Measurements from ENCODE around the gene IER5.

The IER5 gene

GRCh38 chr1:181135815-181136737 is 47.6 kb downstream of the IER5 start:
- no peak for FAIRE-seq

GRCh38 chr1:181136738-181137122 is 48.2 kb downstream of the IER5 start:
- FAIRE-seq, result no peak

- no peak for FAIRE-seq
Observed at GRCh38 chr1:181137217-181137743, 48.8 kb downstream of the IER5 start.

- FAIRE-seq, result no peak
Observed at GRCh38 chr1:181139631-181140061, 51.1 kb downstream of the IER5 start.

- no peak for FAIRE-seq
Observed at GRCh38 chr1:181140398-181140797, 51.9 kb downstream of the IER5 start.

- FAIRE-seq, result no peak
Observed at GRCh38 chr1:181140891-181141290, 52.4 kb downstream of the IER5 start.

GRCh38 chr1:181141431-181141910 is 53.0 kb downstream of the IER5 start:
- FAIRE-seq, result no peak

Data from endometrium (tissue), 2 donors.